H1 (cell line): Measurements from ENCODE around the gene FAM131C. TPM values are rescaled to one million over a fixed set of nuclear protein-coding genes. Genes with fewer than 3 reads are reported as not detected.

ENCODE experiments used
- CTCF ChIA-PET: fragments of 300-600 bp; sonication (Branson Sonifier 250); formaldehyde crosslinking; loops from one replicate; lab custom pipeline; 2021; ENCODE audit not compliant: partially characterized antibody; lab: Charles Lee
- POLR2A ChIA-PET: fragments of 300-600 bp; sonication (Branson Sonifier 250); formaldehyde crosslinking; loops from one replicate; lab custom pipeline; 2021; ENCODE audit warnings: inconsistent platforms; ENCODE audit not compliant: partially characterized antibody; lab: Charles Lee
- DNase-seq, 2 experiments: peaks; one replicate each; pipeline versions ENCODE4 v3.0.0 to v3.0.0-alpha.2; 2010 to 2022; ENCODE audit warnings: low spot score in 2 of 2, low read depth in 1 of 2, mixed read lengths in 1 of 2
- FAIRE-seq: peaks from 2 replicates; lab custom pipeline; 2011; peaks lifted over from hg19 to GRCh38; lab: Jason Lieb, UNC
- H2AFZ ChIP-seq: 2 replicates; pipeline ENCODE4 v1.8.1; 2012; ENCODE audit warnings: low read length, inconsistent platforms
- H2AK5ac ChIP-seq: 2 replicates; pipeline ENCODE4 v1.6.1; 2013; ENCODE audit warnings: low read depth, low read length
- H2BK120ac ChIP-seq: replicated peaks from 2 replicates; pipeline ENCODE3; 2013; ENCODE audit warnings: low read depth, low read length, inconsistent platforms
- H2BK12ac ChIP-seq: 2 replicates; pipeline ENCODE4 v1.6.1; 2013; ENCODE audit warnings: low read depth, low read length
- H2BK15ac ChIP-seq: 2 replicates; pipeline ENCODE4 v1.6.1; 2013; ENCODE audit warnings: low read length
- H2BK20ac ChIP-seq: 2 replicates; pipeline ENCODE4 v1.6.1; 2013; ENCODE audit warnings: low read length
- H2BK5ac ChIP-seq: 2 replicates; pipeline ENCODE4 v1.6.1; 2013; ENCODE audit warnings: low read depth, low read length
- H3K14ac ChIP-seq: 2 replicates; pipeline ENCODE4 v1.6.1; 2013; ENCODE audit warnings: inconsistent platforms; ENCODE audit not compliant: insufficient read length
- H3K18ac ChIP-seq: 2 replicates; pipeline ENCODE4 v1.6.1; 2013; ENCODE audit warnings: low read length; ENCODE audit errors: extremely low read depth
- H3K23ac ChIP-seq: 2 replicates; pipeline ENCODE4 v1.6.1; 2013; ENCODE audit warnings: inconsistent platforms; ENCODE audit not compliant: insufficient read length
- H3K23me2 ChIP-seq: 2 replicates; pipeline ENCODE4 v1.6.1; 2013; ENCODE audit warnings: low read depth, low read length
- H3K27ac ChIP-seq: 2 replicates; pipeline ENCODE4 v1.6.1; 2011; ENCODE audit warnings: low read depth, low read length, inconsistent platforms
- H3K27me3 ChIP-seq, 4 experiments: replicated peaks in 1 of 4; 1 replicate in 1 of 4; 2 replicates in 3 of 4; pipeline versions ENCODE4 v1.6.1 to v1.8.1; 2011 to 2013; ENCODE audit warnings: low read length in 3 of 4, mild to moderate bottlenecking in 3 of 4, inconsistent platforms in 2 of 4, mixed read lengths in 2 of 4, moderate library complexity in 1 of 4; ENCODE audit not compliant: control insufficient read depth in 3 of 4, insufficient read depth in 3 of 4; ENCODE audit errors: extremely low read depth in 1 of 4
- H3K36me3 ChIP-seq, 4 experiments: 2 replicates each; pipeline versions ENCODE4 v1.6.1 to v1.8.1; 2011 to 2013; ENCODE audit warnings: mild to moderate bottlenecking in 4 of 4, low read length in 3 of 4, moderate library complexity in 2 of 4, control low read depth in 1 of 4, inconsistent platforms in 1 of 4; ENCODE audit not compliant: insufficient read depth in 4 of 4, control insufficient read depth in 2 of 4
- H3K4ac ChIP-seq: replicated peaks from 2 replicates; pipeline ENCODE3; 2013; ENCODE audit warnings: low read length, low read depth, mixed read lengths, inconsistent platforms; ENCODE audit not compliant: insufficient read length
- H3K4me1 ChIP-seq, 4 experiments: replicated peaks in 1 of 4; 1 replicate in 1 of 4; 2 replicates in 3 of 4; pipeline versions ENCODE4 v1.6.1 to v1.8.1; 2011 to 2013; ENCODE audit warnings: low read length in 3 of 4, inconsistent platforms in 2 of 4, mixed read lengths in 1 of 4; ENCODE audit not compliant: insufficient read depth in 4 of 4, control insufficient read depth in 3 of 4
- H3K4me2 ChIP-seq, 2 experiments: 2 replicates each; pipeline versions ENCODE4 v1.6.1 to v1.8.1; 2011 to 2013; ENCODE audit warnings: low read depth in 2 of 2, low read length in 2 of 2, control low read depth in 1 of 2, inconsistent platforms in 1 of 2, mild to moderate bottlenecking in 1 of 2; ENCODE audit not compliant: insufficient read depth in 1 of 2
- H3K4me3 ChIP-seq, 4 experiments: fragments of 200-600, 300-600 bp in 1 of 4; sonication (generic), shearing (Covaris generic), sonication (Bioruptor Twin) in 1 of 4; 2 replicates each; pipeline versions ENCODE4 v1.5.1 to v1.8.1; 2011 to 2016; ENCODE audit warnings: low read length in 4 of 4, low read depth in 3 of 4, control low read depth in 2 of 4, inconsistent platforms in 2 of 4, mild to moderate bottlenecking in 2 of 4, mixed read lengths in 1 of 4, moderate library complexity in 1 of 4; ENCODE audit not compliant: insufficient read depth in 2 of 4; ENCODE audit errors: extremely low read depth in 1 of 4
- H3K56ac ChIP-seq: replicated peaks from 2 replicates; pipeline ENCODE3; 2013; ENCODE audit warnings: low read depth, mild to moderate bottlenecking, mixed read lengths, low read length, inconsistent platforms; ENCODE audit not compliant: insufficient read length
- H3K79me1 ChIP-seq: 2 replicates; pipeline ENCODE4 v1.6.1; 2013; ENCODE audit warnings: low read depth, low read length, control low read depth
- H3K79me2 ChIP-seq, 2 experiments: 2 replicates each; pipeline versions ENCODE4 v1.6.1 to v1.8.1; 2012 to 2013; ENCODE audit warnings: low read length in 2 of 2, mild to moderate bottlenecking in 2 of 2, inconsistent platforms in 1 of 2; ENCODE audit not compliant: insufficient read depth in 2 of 2, control insufficient read depth in 1 of 2
- H3K9ac ChIP-seq, 4 experiments: replicated peaks in 1 of 4; 1 replicate in 1 of 4; 2 replicates in 3 of 4; pipeline versions ENCODE4 v1.6.1 to v1.8.1; 2011 to 2013; ENCODE audit warnings: low read depth in 3 of 4, low read length in 3 of 4, control low read depth in 2 of 4, mild to moderate bottlenecking in 2 of 4, moderate library complexity in 2 of 4, inconsistent platforms in 1 of 4; ENCODE audit errors: extremely low read depth in 1 of 4
- H3K9me3 ChIP-seq, 2 experiments: 2 replicates each; pipeline versions ENCODE4 v1.6.1 to v1.8.1; 2012 to 2013; ENCODE audit warnings: mild to moderate bottlenecking in 2 of 2, moderate library complexity in 2 of 2, control low read depth in 1 of 2, inconsistent platforms in 1 of 2, low read depth in 1 of 2, low read length in 1 of 2, mixed read lengths in 1 of 2; ENCODE audit not compliant: insufficient read depth in 2 of 2
- H4K20me1 ChIP-seq, 2 experiments: replicated peaks in 1 of 2; 2 replicates each; pipeline versions ENCODE3 to v1.8.1; 2011 to 2013; ENCODE audit warnings: inconsistent platforms in 2 of 2, low read length in 2 of 2, mild to moderate bottlenecking in 1 of 2; ENCODE audit not compliant: insufficient read depth in 2 of 2, control insufficient read depth in 1 of 2
- H4K5ac ChIP-seq: 2 replicates; pipeline ENCODE4 v1.6.1; 2013; ENCODE audit warnings: low read length, low read depth, mixed read lengths, inconsistent platforms; ENCODE audit not compliant: insufficient read length
- H4K8ac ChIP-seq: 2 replicates; pipeline ENCODE4 v1.8.0; 2013; ENCODE audit warnings: mild to moderate bottlenecking, moderate library complexity, low read length, inconsistent platforms; ENCODE audit not compliant: insufficient read depth; ENCODE audit errors: extremely low read depth
- H4K91ac ChIP-seq: replicated peaks from 2 replicates; pipeline ENCODE3; 2013; ENCODE audit warnings: low read length, mixed read lengths, inconsistent platforms; ENCODE audit not compliant: insufficient read length
- BCL11A ChIP-seq, 2 experiments: IDR thresholded peaks; one replicate each; pipeline ENCODE4 v1.6.1; 2011; ENCODE audit warnings: low read depth in 2 of 2, low read length in 2 of 2, mild to moderate bottlenecking in 2 of 2
- CBX5 ChIP-seq: fragments of 300-800, 300-1000 bp; sonication (generic); IDR thresholded peaks from 2 replicates; pipeline ENCODE4 v1.7.1; 2016; ENCODE audit warnings: antibody characterized with exemption, low read length, low read depth
- CBX8 ChIP-seq: fragments of 300-800, 300-1000 bp; sonication (generic); IDR thresholded peaks from 2 replicates; pipeline ENCODE4 v1.7.1; 2016; ENCODE audit warnings: low read depth, low read length, borderline replicate concordance
- CEBPB ChIP-seq: IDR thresholded peaks from 2 replicates; pipeline ENCODE4 v1.6.1; 2012; ENCODE audit warnings: low read depth, low read length
- CREB1 ChIP-seq: IDR thresholded peaks from 2 replicates; pipeline ENCODE4 v1.6.1; 2012; ENCODE audit warnings: inconsistent platforms
- PHF8 ChIP-seq: fragments of 200-600 bp; sonication (generic); conservative IDR thresholded peaks from 2 replicates; pipeline ENCODE4 v1.7.1; 2012; ENCODE audit warnings: low read depth, mild to moderate bottlenecking, inconsistent platforms, low read length, moderate library complexity
- POU5F1 ChIP-seq: IDR thresholded peaks from 2 replicates; pipeline ENCODE4 v1.6.1; 2011; ENCODE audit warnings: low read depth, mild to moderate bottlenecking, low read length, moderate library complexity
- RBBP5 ChIP-seq: IDR thresholded peaks from 2 replicates; pipeline ENCODE4 v1.7.1; 2012; ENCODE audit warnings: low read depth, mild to moderate bottlenecking, inconsistent platforms, low read length, moderate library complexity, borderline replicate concordance
- SIX5 ChIP-seq: IDR thresholded peaks from 2 replicates; pipeline ENCODE4 v1.6.1; 2011; ENCODE audit warnings: mild to moderate bottlenecking, low read depth, low read length
- SP1 ChIP-seq: IDR thresholded peaks from 2 replicates; pipeline ENCODE4 v1.6.1; 2011; ENCODE audit warnings: low read depth, low read length
- SUZ12 ChIP-seq: fragments of 200-600 bp; sonication (generic); IDR thresholded peaks from 2 replicates; pipeline ENCODE4 v1.6.1; 2012; ENCODE audit warnings: mild to moderate bottlenecking, inconsistent platforms, low read length, moderate library complexity, mixed read lengths
- TEAD4 ChIP-seq: IDR thresholded peaks from 2 replicates; pipeline ENCODE4 v1.6.1; 2012; ENCODE audit warnings: low read depth, low read length, inconsistent platforms, mixed read lengths
- WGBS, 2 experiments: shearing (Covaris generic) in 1 of 2; methylation state at CpG; one replicate each; pipeline versions ENCODE4 v1.1.6 to v1.1.7; 2013 to 2015; ENCODE audit warnings: low lambda C conversion rate in 2 of 2, mixed read lengths in 2 of 2, inconsistent platforms in 1 of 2, low coverage in 1 of 2, missing lambda C conversion rate in 1 of 2; ENCODE audit not compliant: insufficient replicate concordance in 2 of 2, insufficient coverage in 1 of 2, insufficient read length in 1 of 2; ENCODE audit errors: extremely low coverage in 1 of 2, missing lambda C conversion rate in 1 of 2; 5-methylcytosine and 5-hydroxymethylcytosine counted together
- polyA plus RNA-seq, 7 experiments: library from polyadenylated mRNA; depleted of rRNA in 3 of 7; stranded (reverse) in 5 of 7; unstranded in 2 of 7; fragments of >200 nt in 5 of 7; fragments of 200-250 nt in 2 of 7; gene quantifications; 1 replicate in 5 of 7; 2 replicates in 1 of 7; 4 replicates in 1 of 7; pipeline versions ENCODE4 v1.2.1 to v1.2.3, GENCODE V29; 2011 to 2013; ENCODE audit warnings: missing spikeins in 2 of 7, mixed read lengths in 2 of 7
- total RNA-seq: library from RNA; stranded (reverse); fragmentation: NEBNext Ultra II Directional; extraction: Animal tissue kit (Norgen Biotek cat#: 25700); gene quantifications from 2 replicates; pipeline ENCODE4 v1.2.1, GENCODE V29; 2021

The FAM131C gene
- total and polyA plus RNA-seq, 2 of the 8 experiments (the other 6 are each of a cell fraction or from before 2014, with no cell fraction given): 0.73 to 0.78 TPM

- H3K9ac ChIP-seq: no peak overlapping the region; a peak in 1 of 7 replicates
- H3K4me1 ChIP-seq: peaks cover 0 to 22% (median 5%) of the 10 kb centered on the region in 4 experiments; a peak in 6 of 7 replicates
- no peak overlapping the region for H3K23ac ChIP-seq
- H3K27me3 ChIP-seq: peaks cover 0 to 6% (median 0%) of the 10 kb centered on the region in 4 experiments; a peak in 1 of 7 replicates
- POLR2A ChIA-PET: interaction anchor here (1.4 kb wide), 1 partner anchor 9 kb away, joined by 7 read pairs; no protein-coding TSS in a partner anchor
- H2AFZ ChIP-seq: no peak overlapping the region
- TF ChIP-seq TEAD4 (no peak), RBBP5 (no peak), BCL11A (IDR thresholded peaks at IDR 0.05; ENCODE audit: low read depth in 2 of 2, low read length in 2 of 2) (no peak), CBX8 (no peak), PHF8 (no peak), SP1 (no peak), POU5F1 (no peak), CBX5 (no peak), CEBPB (no peak), CREB1 (no peak), SUZ12 (no peak), SIX5 (no peak)
- TF ChIP-seq, all 59 proteins: peak for 0
- H3K23me2 ChIP-seq: peaks cover 4% of the 10 kb centered on the region
- H3K27ac ChIP-seq: no peak overlapping the region
- DNase-seq (no peak), FAIRE-seq (no peak)
- H4K20me1 ChIP-seq: no peaks in the 10 kb centered on the region
- H3K4me3 ChIP-seq: no peak overlapping the region
- H2BK15ac ChIP-seq: peak overlapping the region; percentile 72; the same call in 1 of the 2 replicates
- no peaks in the 10 kb centered on the region for H3K79me1 ChIP-seq
- WGBS, 2 experiments: 93% methylated on average over 5 of the region's 7 CpGs; no CpG with 5 or more reads in 1 of the 2 experiments
- no peak overlapping the region for H3K14ac ChIP-seq
- no peak overlapping the region; the same call in 1 of the 2 replicates for H3K18ac ChIP-seq
- no peaks in the 10 kb centered on the region for H3K79me2 ChIP-seq
- peak overlapping the region; percentile 50; the same call in 1 of the 2 replicates for H2BK12ac ChIP-seq
- H2BK120ac ChIP-seq: no peak overlapping the region
- peak overlapping the region; percentile 65 for H4K91ac ChIP-seq
- H3K4me2 ChIP-seq: peak overlapping the region; percentile 31 to 36; a peak in 3 of 4 replicates
- H3K9me3 ChIP-seq: no peaks in the 10 kb centered on the region
- no peak overlapping the region for H3K4ac ChIP-seq
- H3K56ac ChIP-seq: peak overlapping the region; percentile 59
- CTCF ChIA-PET: interaction anchor here (0.6 to 2.1 kb wide), 6 partner anchors 10 to 42 kb away, joined by 3 to 8 read pairs (median 4); no protein-coding TSS in a partner anchor
- H3K36me3 ChIP-seq: no peaks in the 10 kb centered on the region
- peak overlapping the region; percentile 79; the same call in 1 of the 2 replicates for H4K8ac ChIP-seq
- 0 out of 2 replicates have a peak overlapping the region, but pooled peaks have one; percentile 53 for H2AK5ac ChIP-seq
- H2BK20ac ChIP-seq: no peak overlapping the region
- H2BK5ac ChIP-seq: no peak overlapping the region
- H4K5ac ChIP-seq: no peak overlapping the region
Observed at GRCh38 chr1:16050328-16050727, 23.1 kb downstream of the FAM131C start.
